Hepatocyte (in vitro differentiated cells): Measurements from ENCODE around the gene AMPH.

ENCODE experiments used
- EZH2 ChIP-seq: fragments of 200-600 bp; sonication (generic); IDR thresholded peaks from 2 replicates; pipeline ENCODE4 v1.6.1; 2016; ENCODE audit warnings: antibody characterized with exemption, mild to moderate bottlenecking, borderline replicate concordance
- TF ChIP-seq, protein P1 (sequence below): fragments of 200-600 bp; sonication (generic); IDR thresholded peaks from 2 replicates; pipeline ENCODE4 v1.5.1; 2016; ENCODE audit warnings: antibody characterized with exemption, mild to moderate bottlenecking; ENCODE audit not compliant: poor library complexity

GRCh38 chr7:38372290-38372689 lies 258.9 kb downstream of the AMPH start:
- TF ChIP-seq, protein P1, sequence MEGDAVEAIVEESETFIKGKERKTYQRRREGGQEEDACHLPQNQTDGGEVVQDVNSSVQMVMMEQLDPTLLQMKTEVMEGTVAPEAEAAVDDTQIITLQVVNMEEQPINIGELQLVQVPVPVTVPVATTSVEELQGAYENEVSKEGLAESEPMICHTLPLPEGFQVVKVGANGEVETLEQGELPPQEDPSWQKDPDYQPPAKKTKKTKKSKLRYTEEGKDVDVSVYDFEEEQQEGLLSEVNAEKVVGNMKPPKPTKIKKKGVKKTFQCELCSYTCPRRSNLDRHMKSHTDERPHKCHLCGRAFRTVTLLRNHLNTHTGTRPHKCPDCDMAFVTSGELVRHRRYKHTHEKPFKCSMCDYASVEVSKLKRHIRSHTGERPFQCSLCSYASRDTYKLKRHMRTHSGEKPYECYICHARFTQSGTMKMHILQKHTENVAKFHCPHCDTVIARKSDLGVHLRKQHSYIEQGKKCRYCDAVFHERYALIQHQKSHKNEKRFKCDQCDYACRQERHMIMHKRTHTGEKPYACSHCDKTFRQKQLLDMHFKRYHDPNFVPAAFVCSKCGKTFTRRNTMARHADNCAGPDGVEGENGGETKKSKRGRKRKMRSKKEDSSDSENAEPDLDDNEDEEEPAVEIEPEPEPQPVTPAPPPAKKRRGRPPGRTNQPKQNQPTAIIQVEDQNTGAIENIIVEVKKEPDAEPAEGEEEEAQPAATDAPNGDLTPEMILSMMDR, result no peak
- TF ChIP-seq EZH2, result no peak
